Activated CD4-positive, CD25-positive, alpha-beta regulatory T cell treated with anti-CD3 and anti-CD28 coated beads, Interleukin-2, amount 50 U/mL, for 16 hours (primary cell): Measurements from ENCODE around the gene EID2B.

ENCODE experiments used
- DNase-seq: peaks from one replicate; pipeline ENCODE4 v3.0.0-alpha.2; 2020; ENCODE audit warnings: low read depth, low spot score

Gene EID2B

GRCh38 chr19:39531834-39532232, 819 bp downstream of the EID2B start:
- no peak for DNase-seq

- DNase-seq = no peak
Measured at GRCh38 chr19:39525205-39525604, 7.4 kb downstream of the EID2B start.

- no peak for DNase-seq
Measured at GRCh38 chr19:39524495-39524894, 8.2 kb downstream of the EID2B start.

- DNase-seq = no peak
Measured at GRCh38 chr19:39520541-39521484, 11.8 kb downstream of the EID2B start.

GRCh38 chr19:39518975-39519374, 13.7 kb downstream of the EID2B start:
- no peak for DNase-seq

GRCh38 chr19:39518458-39518857, 14.2 kb downstream of the EID2B start:
- no peak for DNase-seq

- no peak for DNase-seq
Measured at GRCh38 chr19:39517432-39517831, 15.2 kb downstream of the EID2B start.

- no peak for DNase-seq
Measured at GRCh38 chr19:39516270-39516669, 16.4 kb downstream of the EID2B start.

- no peak for DNase-seq
Measured at GRCh38 chr19:39515551-39516191, 17.0 kb downstream of the EID2B start.

GRCh38 chr19:39514840-39515550, 17.7 kb downstream of the EID2B start, which contains the start of gene SELENOV:
SELENOV (plus strand) TSS chr19:39515139; CDS start chr19:39515213, 74 bp downstream.
- DNase-seq = no peak

- DNase-seq = no peak
Measured at GRCh38 chr19:39512988-39513387, 19.7 kb downstream of the EID2B start.

- no peak for DNase-seq
Measured at GRCh38 chr19:39509233-39509632, 23.4 kb downstream of the EID2B start.

- DNase-seq = no peak
Measured at GRCh38 chr19:39508629-39509028, 24.0 kb downstream of the EID2B start.

- no peak for DNase-seq
Measured at GRCh38 chr19:39507715-39508364, 24.8 kb downstream of the EID2B start.

- no peak for DNase-seq
Measured at GRCh38 chr19:39506944-39507714, 25.5 kb downstream of the EID2B start.

GRCh38 chr19:39506598-39506943, 26.1 kb downstream of the EID2B start:
- DNase-seq = no peak

- peak; percentile 48 for DNase-seq
Measured at GRCh38 chr19:39502640-39503417, 29.8 kb downstream of the EID2B start.

GRCh38 chr19:39501340-39501739, 31.3 kb downstream of the EID2B start:
- DNase-seq = no peak

GRCh38 chr19:39500543-39500942, 32.1 kb downstream of the EID2B start:
- no peak for DNase-seq

- DNase-seq = no peak
Measured at GRCh38 chr19:39499932-39500331, 32.7 kb downstream of the EID2B start.
